Dermis blood vessel endothelial cell (primary cell): ENCODE measurements around the gene SYNRG. TPM values are rescaled to one million over a fixed set of nuclear protein-coding genes. Genes with fewer than 3 reads are reported as not detected.

Source experiments
- DNase-seq: peaks from one replicate; pipeline ENCODE4 v3.0.0; 2010
- total RNA-seq: library from RNA; depleted of rRNA; stranded (reverse); fragments of >200 nt; gene quantifications from 2 replicates; pipeline ENCODE4 v1.2.3, GENCODE V29; 2014

Gene SYNRG
- total RNA-seq, 1 donor from 2014 or later = 16.8 TPM

- no peak for DNase-seq
Observed at GRCh38 chr17:37598145-37598544, 11.1 kb downstream of the SYNRG start.

- no peak for DNase-seq
Observed at GRCh38 chr17:37592291-37592690, 16.9 kb downstream of the SYNRG start.

GRCh38 chr17:37585066-37585465, 24.2 kb downstream of the SYNRG start:
- no peak for DNase-seq

GRCh38 chr17:37576281-37576680, 32.9 kb downstream of the SYNRG start:
- no peak for DNase-seq

GRCh38 chr17:37574427-37574826, 34.8 kb downstream of the SYNRG start:
- DNase-seq = no peak

- DNase-seq = no peak
Observed at GRCh38 chr17:37571674-37572073, 37.5 kb downstream of the SYNRG start.

GRCh38 chr17:37570527-37571093, 38.6 kb downstream of the SYNRG start:
- DNase-seq = peak; percentile 81

GRCh38 chr17:37568350-37569053, 40.7 kb downstream of the SYNRG start:
- DNase-seq = no peak

- DNase-seq = no peak
Observed at GRCh38 chr17:37567538-37567937, 41.7 kb downstream of the SYNRG start.

GRCh38 chr17:37567137-37567536, 42.1 kb downstream of the SYNRG start:
- DNase-seq = no peak

- DNase-seq = no peak
Observed at GRCh38 chr17:37564252-37564651, 45.0 kb downstream of the SYNRG start.

- DNase-seq = no peak
Observed at GRCh38 chr17:37562016-37562745, 47.0 kb downstream of the SYNRG start.

- DNase-seq = no peak
Observed at GRCh38 chr17:37558299-37558698, 50.9 kb downstream of the SYNRG start.

GRCh38 chr17:37557482-37557881, 51.7 kb downstream of the SYNRG start:
- DNase-seq = no peak

GRCh38 chr17:37555386-37555785, 53.8 kb downstream of the SYNRG start:
- DNase-seq = no peak

GRCh38 chr17:37553401-37553966, 55.7 kb downstream of the SYNRG start:
- DNase-seq = no peak

- DNase-seq = no peak
Observed at GRCh38 chr17:37551788-37552187, 57.4 kb downstream of the SYNRG start.

- DNase-seq = no peak
Observed at GRCh38 chr17:37547986-37548385, 61.2 kb downstream of the SYNRG start.

GRCh38 chr17:37546302-37546701, 62.9 kb downstream of the SYNRG start:
- no peak for DNase-seq

GRCh38 chr17:37545486-37545885, 63.7 kb downstream of the SYNRG start:
- DNase-seq = no peak

- DNase-seq = no peak
Observed at GRCh38 chr17:37543637-37544052, 65.6 kb downstream of the SYNRG start.

GRCh38 chr17:37541880-37542660, 67.1 kb downstream of the SYNRG start:
- DNase-seq = no peak
